Peyer's patch (tissue), 4 donors: ENCODE measurements around the gene CLSTN1. TPM values are rescaled to one million over a fixed set of nuclear protein-coding genes. Genes with fewer than 3 reads are reported as not detected.

Experiments used
- DNase-seq, 3 donors: peaks; one replicate each; pipeline ENCODE4 v3.0.0-alpha.2; 2017 to 2019
- H3K27ac ChIP-seq, 4 donors: fragments of 200-600 bp; sonication (generic); one replicate each; pipeline ENCODE4 v1.5.1; 2016 to 2019
- H3K27me3 ChIP-seq, 2 donors: fragments of 200-600 bp; sonication (generic); one replicate each; pipeline ENCODE4 v1.5.1; 2019
- H3K36me3 ChIP-seq, 3 donors: fragments of 200-600 bp; sonication (generic); one replicate each; pipeline ENCODE4 v1.5.1; 2016 to 2019
- H3K4me1 ChIP-seq, 4 donors: fragments of 200-600 bp; sonication (generic); one replicate each; pipeline ENCODE4 v1.5.1; 2016 to 2019
- H3K4me3 ChIP-seq, 4 donors: fragments of 200-600 bp; sonication (generic); 1 replicate in 3 of 4; 2 replicates in 1 of 4; pipeline ENCODE4 v1.5.1; 2016 to 2019; ENCODE audit warnings: mild to moderate bottlenecking in 1 of 4
- H3K9me3 ChIP-seq, 4 donors: fragments of 200-600 bp; sonication (generic); one replicate each; pipeline ENCODE4 v1.5.1; 2016 to 2019; ENCODE audit warnings: mild to moderate bottlenecking in 1 of 4
- POLR2A ChIP-seq, 2 donors: fragments of 450-650 bp; IDR thresholded peaks; one replicate each; pipeline ENCODE4 v1.5.1; 2017; ENCODE audit warnings: antibody characterized with exemption in 2 of 2, mild to moderate bottlenecking in 2 of 2, moderate library complexity in 2 of 2
- total RNA-seq, 4 donors: library from RNA; depleted of rRNA; stranded (reverse); fragments of >200 nt; gene quantifications; one replicate each; pipeline ENCODE4 v1.1.0, GENCODE V29; 2016
- TF ChIP-seq, protein P1 (sequence below), 6 experiments: fragments of 450-650 bp in 4 of 6; fragments of 200-600 bp in 2 of 6; sonication (generic) in 1 of 6; IDR thresholded peaks; one replicate each; pipeline ENCODE4 v1.5.1; 2017 to 2019; ENCODE audit warnings: antibody characterized with exemption in 6 of 6, mild to moderate bottlenecking in 3 of 6, moderate library complexity in 1 of 6

The CLSTN1 gene
- total RNA-seq, 4 donors from 2014 or later = 47.9 to 107 (median 103) TPM

DNA sequence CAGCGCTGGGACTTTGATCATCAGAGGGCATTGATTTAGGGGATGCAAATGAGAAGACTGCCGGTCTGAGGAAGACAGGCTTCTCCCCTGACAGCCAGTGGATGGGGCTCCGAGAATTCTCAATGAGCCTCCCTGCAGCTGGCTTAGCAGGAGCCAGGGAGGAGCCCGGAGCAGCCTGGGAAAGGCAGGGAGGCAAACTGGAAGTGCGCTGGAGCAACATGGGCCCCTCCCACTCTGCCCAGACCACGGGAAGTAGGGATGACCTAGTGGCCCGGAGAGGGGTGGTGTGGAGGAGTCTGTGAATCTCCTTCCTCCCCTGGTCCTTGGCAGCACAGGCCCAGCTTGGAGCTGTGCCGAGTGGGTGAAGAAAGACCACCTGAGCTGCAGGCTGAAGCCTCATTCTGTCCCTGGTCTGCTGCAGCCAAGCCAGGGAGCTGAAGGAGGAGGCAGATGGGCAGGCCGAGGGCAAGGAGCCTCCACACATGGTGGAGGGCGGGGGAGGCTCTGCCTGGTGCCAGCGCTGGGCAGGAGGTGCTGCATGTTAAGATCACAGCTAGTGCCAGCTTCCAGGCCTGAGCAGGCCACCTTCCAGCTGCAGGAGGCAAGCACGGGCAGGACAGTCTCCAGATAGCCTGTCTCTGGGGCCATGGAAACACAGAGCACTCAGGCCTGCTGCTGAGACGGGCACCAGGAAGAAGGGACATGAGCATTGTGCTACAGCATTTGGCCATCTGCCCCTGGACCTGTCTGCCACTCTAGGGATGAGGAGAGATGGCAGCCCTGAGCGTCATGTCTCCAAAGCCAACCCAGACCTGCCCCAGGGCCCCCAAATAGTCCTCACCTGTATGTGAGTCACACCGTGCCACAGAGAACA lies 12.2 kb upstream of the CLSTN1 start:
- Histone ChIP-seq H3K27ac (peak overlapping the region in 2 of 4 donors; percentile 4 to 65), H3K9me3 (no peaks in the 10 kb centered on the region), H3K4me3 (no peak overlapping the region), H3K4me1 (peaks cover 0 to 11% (median 0%) of the 10 kb centered on the region in 4 donors), H3K27me3 (no peaks in the 10 kb centered on the region), H3K36me3 (no peaks in the 10 kb centered on the region)
- peak in 2 of 3 donors; percentile 46 to 66 for DNase-seq
- no peak for TF ChIP-seq POLR2A (IDR thresholded peaks at IDR 0.05)
- TF ChIP-seq, protein P1, sequence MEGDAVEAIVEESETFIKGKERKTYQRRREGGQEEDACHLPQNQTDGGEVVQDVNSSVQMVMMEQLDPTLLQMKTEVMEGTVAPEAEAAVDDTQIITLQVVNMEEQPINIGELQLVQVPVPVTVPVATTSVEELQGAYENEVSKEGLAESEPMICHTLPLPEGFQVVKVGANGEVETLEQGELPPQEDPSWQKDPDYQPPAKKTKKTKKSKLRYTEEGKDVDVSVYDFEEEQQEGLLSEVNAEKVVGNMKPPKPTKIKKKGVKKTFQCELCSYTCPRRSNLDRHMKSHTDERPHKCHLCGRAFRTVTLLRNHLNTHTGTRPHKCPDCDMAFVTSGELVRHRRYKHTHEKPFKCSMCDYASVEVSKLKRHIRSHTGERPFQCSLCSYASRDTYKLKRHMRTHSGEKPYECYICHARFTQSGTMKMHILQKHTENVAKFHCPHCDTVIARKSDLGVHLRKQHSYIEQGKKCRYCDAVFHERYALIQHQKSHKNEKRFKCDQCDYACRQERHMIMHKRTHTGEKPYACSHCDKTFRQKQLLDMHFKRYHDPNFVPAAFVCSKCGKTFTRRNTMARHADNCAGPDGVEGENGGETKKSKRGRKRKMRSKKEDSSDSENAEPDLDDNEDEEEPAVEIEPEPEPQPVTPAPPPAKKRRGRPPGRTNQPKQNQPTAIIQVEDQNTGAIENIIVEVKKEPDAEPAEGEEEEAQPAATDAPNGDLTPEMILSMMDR (IDR thresholded peaks at IDR 0.05) = no peak

DNA sequence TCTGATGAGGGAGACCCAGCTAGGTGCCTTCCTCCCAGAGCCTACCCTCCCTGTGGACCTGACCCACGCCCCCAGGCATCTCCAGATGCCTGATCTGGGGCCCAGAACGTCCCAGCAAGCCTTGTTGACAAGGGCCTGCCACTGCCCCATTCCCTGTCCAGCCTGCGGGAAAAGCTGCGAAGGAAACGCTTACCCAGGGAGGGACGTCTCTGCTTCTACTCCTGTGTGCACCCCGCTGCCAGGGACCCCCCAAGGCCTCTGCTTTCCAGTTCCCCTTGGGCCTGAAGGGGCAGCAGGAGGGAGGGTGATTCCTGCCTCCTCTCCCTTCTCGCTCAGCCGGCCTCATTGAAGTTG lies 11.6 kb upstream of the CLSTN1 start:
- no peak for DNase-seq
- Histone ChIP-seq H3K27ac (peak overlapping the region in 1 of 4 donors; percentile 65), H3K36me3 (no peaks in the 10 kb centered on the region), H3K4me1 (peaks cover 0 to 11% (median 0%) of the 10 kb centered on the region in 4 donors), H3K27me3 (no peaks in the 10 kb centered on the region), H3K4me3 (no peak overlapping the region), H3K9me3 (no peaks in the 10 kb centered on the region)
- TF ChIP-seq POLR2A (IDR thresholded peaks at IDR 0.05) = no peak
- TF ChIP-seq, protein P1 (IDR thresholded peaks at IDR 0.05) = no peak

DNA sequence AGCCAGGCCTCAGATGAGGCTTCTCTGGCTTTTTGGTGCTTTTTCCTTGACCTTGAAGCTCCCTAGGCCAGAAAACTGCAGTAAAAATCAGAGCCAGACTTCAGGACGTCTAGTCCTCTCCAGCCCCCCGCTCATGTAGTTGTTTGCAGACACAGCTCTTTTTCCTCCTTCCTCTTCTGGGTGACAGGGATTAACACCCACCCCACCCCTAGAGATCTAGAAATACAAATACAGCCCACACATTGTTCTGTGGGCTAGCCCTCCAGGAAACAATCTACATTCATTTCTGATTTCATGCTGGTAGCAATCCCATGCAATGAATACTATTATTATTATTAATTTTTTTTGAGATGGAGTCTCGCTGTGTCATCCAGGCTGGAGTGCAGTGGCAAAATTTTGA lies 9.9 kb upstream of the CLSTN1 start:
- Histone ChIP-seq H3K27me3 (no peaks in the 10 kb centered on the region), H3K4me1 (peaks cover 0 to 11% (median 0%) of the 10 kb centered on the region in 4 donors), H3K9me3 (no peaks in the 10 kb centered on the region), H3K27ac (no peak overlapping the region), H3K4me3 (no peak overlapping the region), H3K36me3 (no peaks in the 10 kb centered on the region)
- DNase-seq = no peak
- no peak for TF ChIP-seq POLR2A (IDR thresholded peaks at IDR 0.05)
- TF ChIP-seq, protein P1 (IDR thresholded peaks at IDR 0.05) = no peak

DNA sequence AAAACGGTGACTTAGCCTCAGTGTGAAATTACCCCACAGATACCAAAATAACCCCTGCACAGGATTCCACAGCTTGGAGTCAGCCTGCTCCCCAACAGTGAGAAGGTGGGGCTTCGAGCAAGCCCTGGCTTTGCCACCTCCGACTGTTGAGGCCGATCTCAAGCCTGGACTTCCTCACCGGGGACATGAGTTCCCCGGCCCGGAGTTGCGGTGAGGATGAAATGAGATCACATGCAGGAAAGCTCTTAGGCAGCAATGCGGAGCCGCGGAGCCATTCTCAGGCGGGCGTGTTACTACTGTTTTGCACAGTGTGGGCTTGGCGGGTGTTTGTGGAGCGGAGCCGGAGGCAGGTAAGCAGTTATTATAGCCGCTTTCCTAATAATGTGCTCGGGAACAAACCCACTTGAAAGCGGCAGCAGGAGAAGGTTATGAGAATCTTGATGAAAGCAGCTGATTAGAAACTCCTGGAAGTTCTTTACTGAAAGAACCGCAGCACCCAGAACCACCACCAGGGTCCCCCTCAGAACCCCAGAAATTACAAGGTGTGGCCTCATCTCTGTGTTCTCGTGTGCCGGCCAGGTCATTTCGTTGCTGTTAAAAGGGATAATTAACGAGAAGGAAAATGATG lies 3.9 kb upstream of the CLSTN1 start:
- Histone ChIP-seq H3K4me1 (peaks cover 0 to 22% (median 7%) of the 10 kb centered on the region in 4 donors), H3K27ac (no peak overlapping the region), H3K36me3 (no peaks in the 10 kb centered on the region), H3K4me3 (no peak overlapping the region), H3K27me3 (no peaks in the 10 kb centered on the region), H3K9me3 (no peaks in the 10 kb centered on the region)
- TF ChIP-seq, protein P1 (IDR thresholded peaks at IDR 0.05) = peak in 2 of 6 experiments; percentile 15 to 20
- no peak for TF ChIP-seq POLR2A (IDR thresholded peaks at IDR 0.05)
- no peak for DNase-seq

DNA sequence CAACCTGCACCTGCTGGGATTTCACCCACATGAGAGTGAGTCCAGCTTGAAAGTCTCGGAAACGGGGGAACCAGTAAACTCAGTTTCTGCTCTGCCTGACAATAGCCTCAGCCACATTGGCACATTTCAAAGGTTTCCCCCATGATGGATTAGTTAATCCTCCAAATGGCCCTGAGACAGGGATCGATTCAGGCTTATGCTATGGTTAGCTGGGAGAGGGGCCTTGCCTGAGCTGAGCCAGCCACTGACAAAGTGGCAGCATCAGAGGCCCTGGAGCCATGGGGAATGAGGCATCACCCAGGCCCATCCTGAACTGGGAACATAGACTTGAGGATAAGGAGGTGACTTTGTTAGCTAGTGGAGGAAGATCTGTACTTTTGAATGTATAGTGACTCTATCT lies 2.9 kb upstream of the CLSTN1 start:
- no peak for DNase-seq
- Histone ChIP-seq H3K4me3 (no peak overlapping the region), H3K27ac (peak overlapping the region in 2 of 4 donors; percentile 96 to 98), H3K9me3 (no peaks in the 10 kb centered on the region), H3K27me3 (no peaks in the 10 kb centered on the region), H3K4me1 (peaks cover 0 to 33% (median 9%) of the 10 kb centered on the region in 4 donors), H3K36me3 (no peaks in the 10 kb centered on the region)
- TF ChIP-seq POLR2A (IDR thresholded peaks at IDR 0.05) = no peak
- TF ChIP-seq, protein P1 (IDR thresholded peaks at IDR 0.05) = no peak
